Naive thymus-derived CD4-positive, alpha-beta T cell (primary cell): ENCODE results near the gene MAP4K1. TPM values are rescaled to one million over a fixed set of nuclear protein-coding genes. Genes with fewer than 3 reads are reported as not detected.

Source experiments
- ATAC-seq: fragments of 150-1000 bp; cut with Tn5 transposase; 2 replicates; pipeline ENCODE4 v1.10.0; 2021; ENCODE audit warnings: mild to moderate bottlenecking, moderate library complexity
- CTCF ChIA-PET: fragments of 350-600 bp; sonication (Branson Sonifier 250); formaldehyde crosslinking; loops from one replicate; lab custom pipeline; 2021; ENCODE audit warnings: antibody characterized with exemption; lab: Charles Lee
- POLR2A ChIA-PET: fragments of 350-600 bp; sonication (Branson Sonifier 250); formaldehyde crosslinking; loops from one replicate; lab custom pipeline; 2021; ENCODE audit warnings: antibody characterized with exemption, inconsistent platforms; lab: Charles Lee
- DNase-seq, 9 donors: peaks; one replicate each; pipeline versions ENCODE4 v3.0.0 to v3.0.0-alpha.2; 2020 to 2022; ENCODE audit warnings: mixed read lengths in 1 of 9
- H3K27ac ChIP-seq: one replicate; pipeline ENCODE4 v1.7.0; 2013; ENCODE audit warnings: mild to moderate bottlenecking, low read depth, low read length, moderate library complexity
- H3K27me3 ChIP-seq, 2 donors: one replicate each; pipeline ENCODE4 v1.7.0; 2013; ENCODE audit warnings: low read length in 2 of 2, mild to moderate bottlenecking in 2 of 2, moderate library complexity in 2 of 2; ENCODE audit not compliant: control insufficient read depth in 2 of 2, insufficient read depth in 2 of 2
- H3K36me3 ChIP-seq, 3 experiments: 1 replicate in 2 of 3; 2 replicates in 1 of 3; pipeline ENCODE4 v1.7.0; 2013; ENCODE audit warnings: low read length in 3 of 3, mild to moderate bottlenecking in 3 of 3, moderate library complexity in 1 of 3; ENCODE audit not compliant: insufficient read depth in 3 of 3, control insufficient read depth in 2 of 3
- H3K4me1 ChIP-seq, 2 donors: one replicate each; pipeline ENCODE4 v1.7.0; 2013; ENCODE audit warnings: low read length in 2 of 2, mild to moderate bottlenecking in 2 of 2, moderate library complexity in 1 of 2; ENCODE audit not compliant: control insufficient read depth in 2 of 2, insufficient read depth in 2 of 2
- H3K4me3 ChIP-seq: 2 replicates; pipeline ENCODE4 v1.7.0; 2013; ENCODE audit warnings: mild to moderate bottlenecking, low read length
- H3K9me3 ChIP-seq, 3 experiments: 1 replicate in 2 of 3; 2 replicates in 1 of 3; pipeline ENCODE4 v1.7.0; 2013; ENCODE audit warnings: low read length in 3 of 3; ENCODE audit not compliant: control insufficient read depth in 2 of 3
- H3K27ac Mint-ChIP-seq, 9 donors: one replicate each; pipeline ENCODE4 v1.8.0; 2020 to 2022; ENCODE audit warnings: mixed read lengths in 9 of 9, mild to moderate bottlenecking in 8 of 9, moderate library complexity in 5 of 9, inconsistent platforms in 2 of 9
- H3K27me3 Mint-ChIP-seq, 5 donors: one replicate each; pipeline ENCODE4 v1.8.0; 2021 to 2022; ENCODE audit warnings: mixed read lengths in 5 of 5, mild to moderate bottlenecking in 1 of 5
- H3K36me3 Mint-ChIP-seq, 5 donors: one replicate each; pipeline ENCODE4 v1.8.0; 2020 to 2022; ENCODE audit warnings: mixed read lengths in 5 of 5, mild to moderate bottlenecking in 3 of 5, inconsistent platforms in 1 of 5
- H3K4me1 Mint-ChIP-seq, 7 donors: one replicate each; pipeline ENCODE4 v1.8.0; 2020 to 2022; ENCODE audit warnings: mixed read lengths in 7 of 7, mild to moderate bottlenecking in 3 of 7, inconsistent platforms in 1 of 7
- H3K4me3 Mint-ChIP-seq, 10 donors: one replicate each; pipeline ENCODE4 v1.8.0; 2020 to 2022; ENCODE audit warnings: mild to moderate bottlenecking in 10 of 10, mixed read lengths in 10 of 10, moderate library complexity in 6 of 10, inconsistent platforms in 2 of 10
- H3K9me3 Mint-ChIP-seq, 11 donors: one replicate each; pipeline ENCODE4 v1.8.0; 2020 to 2022; ENCODE audit warnings: mixed read lengths in 11 of 11, mild to moderate bottlenecking in 4 of 11, inconsistent platforms in 1 of 11, moderate library complexity in 1 of 11
- intact Hi-C, 2 donors: fragments of 100-400 bp; cut with micrococcal nuclease; formaldehyde crosslinking; loops; one replicate each; pipeline ENCODE4 v1.15.1; 2023
- polyA plus RNA-seq, 2 donors: library from polyadenylated mRNA; unstranded; fragments of 300-500 nt; fragmentation: Illumina TruSeq; gene quantifications; one replicate each; pipeline ENCODE4 v1.2.3, GENCODE V29; 2021
- total RNA-seq, 6 experiments: library from RNA in 5 of 6; stranded (reverse) in 5 of 6; gene quantifications; 1 replicate in 5 of 6; 2 replicates in 1 of 6; pipeline ENCODE4 v1.2.3 and lab custom pipeline; 2021 to 2026

MAP4K1 gene
- total and polyA plus RNA-seq, 7 experiments from 2014 or later, result 79.0 to 287 (median 221) TPM

DNA sequence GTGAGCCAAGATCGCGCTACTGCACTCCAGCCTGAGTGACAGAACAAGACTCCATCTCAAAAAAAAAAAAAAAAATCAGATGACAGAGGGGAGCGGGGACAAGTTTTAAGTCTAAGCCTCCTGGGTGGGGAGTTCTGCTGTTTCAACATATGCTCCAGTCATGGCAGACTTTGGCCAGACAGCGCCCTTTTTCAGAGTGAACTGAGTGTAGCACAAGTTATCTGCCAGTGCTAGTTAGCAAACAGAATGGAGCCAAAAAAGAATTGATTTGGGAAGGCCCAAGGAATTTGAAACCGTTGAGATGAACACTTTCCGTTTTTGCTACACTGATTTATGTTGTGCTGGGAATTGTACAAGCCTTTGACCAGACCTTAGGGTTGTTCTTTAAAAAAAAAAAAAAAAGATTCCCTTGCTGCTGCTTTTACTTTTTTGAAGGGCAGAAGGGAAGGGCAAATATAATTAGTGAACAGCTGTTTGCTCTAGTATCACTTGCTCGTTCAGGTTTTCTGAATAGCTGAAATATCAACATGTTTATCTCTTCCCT is 35.3 kb upstream of the MAP4K1 start:
- Mint-ChIP-seq H3K9me3 (no peaks in the 10 kb centered on the region), H3K27ac (peak overlapping the region in 1 of 9 donors; percentile 34), H3K4me1 (peaks cover 38 to 89% (median 69%) of the 10 kb centered on the region in 7 donors), H3K27me3 (peaks cover 0 to 57% (median 55%) of the 10 kb centered on the region in 5 donors), H3K36me3 (peaks cover 0 to 29% (median 5%) of the 10 kb centered on the region in 5 donors), H3K4me3 (peak overlapping the region in 1 of 10 donors; percentile 10)
- no peak overlapping the region for H3K27ac ChIP-seq
- peaks cover 0 to 25% of the 10 kb centered on the region in 2 donors for H3K27me3 ChIP-seq
- no peak overlapping the region for H3K4me3 ChIP-seq
- no peaks in the 10 kb centered on the region for H3K36me3 ChIP-seq
- H3K9me3 ChIP-seq, result no peaks in the 10 kb centered on the region
- ChIA-PET CTCF (interaction anchor here (0.6 kb wide), 1 partner anchor 754 kb away, joined by 4 read pairs; no protein-coding TSS in a partner anchor), POLR2A (no interaction called here)
- intact Hi-C loops, result no loop called here
- peaks cover 52 to 61% of the 10 kb centered on the region in 2 donors for H3K4me1 ChIP-seq
- DNase-seq (no peak), ATAC-seq (no peak)

DNA sequence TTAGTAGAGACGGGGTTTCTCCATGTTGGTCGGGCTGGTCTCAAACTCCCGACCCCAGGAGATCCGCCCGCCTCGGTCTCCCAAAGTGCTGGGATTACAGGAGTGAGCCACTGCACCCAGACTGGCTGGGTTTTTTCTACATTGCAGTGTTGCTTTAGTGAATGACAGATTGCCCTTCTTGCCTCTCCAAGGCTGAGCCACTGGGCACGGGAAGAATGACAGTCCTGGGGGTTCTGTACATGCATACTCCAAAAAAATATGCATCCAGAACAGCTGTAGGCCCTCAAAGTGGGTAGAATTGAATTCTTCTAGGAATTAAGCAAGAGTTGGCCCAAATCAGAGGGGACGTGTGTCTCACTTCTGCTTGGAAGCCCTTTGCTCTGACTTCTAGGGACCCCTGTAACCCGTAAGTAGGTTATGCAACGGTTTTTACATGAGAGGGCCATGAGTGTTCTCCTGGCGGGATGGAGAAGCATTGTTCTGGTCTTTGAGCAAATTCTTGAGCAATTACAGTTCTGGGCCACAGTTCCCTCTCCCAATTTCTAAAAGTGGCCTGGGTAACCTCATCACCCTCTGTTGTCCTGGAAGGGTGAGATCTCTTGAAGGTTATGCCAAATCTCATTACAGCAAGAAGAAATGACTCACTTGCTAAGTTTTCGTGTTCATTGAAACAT is 33.3 kb upstream of the MAP4K1 start:
- Mint-ChIP-seq H3K9me3 (no peaks in the 10 kb centered on the region), H3K27ac (no peak overlapping the region), H3K36me3 (peaks cover 0 to 26% (median 5%) of the 10 kb centered on the region in 5 donors), H3K4me1 (peaks cover 35 to 73% (median 56%) of the 10 kb centered on the region in 7 donors), H3K27me3 (peaks cover 0 to 57% (median 44%) of the 10 kb centered on the region in 5 donors), H3K4me3 (no peak overlapping the region)
- Histone ChIP-seq H3K4me3 (no peak overlapping the region), H3K27ac (no peak overlapping the region), H3K36me3 (peaks cover 0 to 4% (median 0%) of the 10 kb centered on the region in 3 experiments), H3K4me1 (peaks cover 35 to 44% of the 10 kb centered on the region in 2 donors), H3K27me3 (peaks cover 0 to 25% of the 10 kb centered on the region in 2 donors), H3K9me3 (no peaks in the 10 kb centered on the region)
- ChIA-PET CTCF (interaction anchor here (0.7 kb wide), 1 partner anchor 208 kb away, joined by 3 read pairs; no protein-coding TSS in a partner anchor), POLR2A (interaction anchor here (0.6 kb wide), 1 partner anchor 191 kb away, joined by 3 read pairs; no protein-coding TSS in a partner anchor)
- intact Hi-C loops, result no loop called here
- no peak for ATAC-seq
- no peak for DNase-seq

DNA sequence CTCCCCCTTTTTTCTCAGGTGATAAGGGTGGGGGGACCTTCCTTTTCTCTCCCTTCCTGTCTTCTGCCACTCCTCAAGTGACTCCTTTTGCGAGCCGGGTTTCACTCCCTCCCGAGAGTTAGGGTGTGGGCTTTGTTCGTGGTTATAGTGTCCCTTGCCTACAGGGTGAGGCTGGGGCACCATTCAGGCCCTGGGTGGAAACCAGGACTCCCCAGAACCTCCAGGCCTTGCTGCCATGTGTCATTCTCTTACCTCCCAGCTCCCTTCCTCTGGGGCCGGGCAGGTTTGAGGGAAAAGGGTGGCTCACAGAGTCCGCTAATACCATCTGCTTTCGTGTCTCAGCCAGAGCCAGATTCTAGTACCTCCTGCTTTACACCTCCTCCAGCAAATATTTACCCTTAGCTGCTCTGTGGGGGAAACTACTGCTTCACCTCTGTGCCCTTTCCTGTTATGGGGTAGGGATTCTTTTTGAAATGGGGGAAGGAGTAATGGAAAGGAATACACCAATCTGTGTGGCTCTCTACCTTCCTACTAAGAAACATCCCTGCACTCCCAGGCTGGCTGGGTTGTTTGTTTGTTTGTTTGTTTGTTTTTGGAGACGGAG is 32.5 kb upstream of the MAP4K1 start:
- intact Hi-C loops, result no loop called here
- no peak overlapping the region for H3K27ac Mint-ChIP-seq
- ChIA-PET POLR2A (interaction anchor here (0.6 kb wide), 1 partner anchor 192 kb away, joined by 3 read pairs; no protein-coding TSS in a partner anchor), CTCF (interaction anchor here (0.7 kb wide), 1 partner anchor 209 kb away, joined by 3 read pairs; no protein-coding TSS in a partner anchor)
- peak overlapping the region in 8 of 10 donors; percentile 23 to 99 (median 66) for H3K4me3 Mint-ChIP-seq
- no peak for ATAC-seq
- Histone ChIP-seq H3K4me3 (peak overlapping the region; percentile 85), H3K9me3 (no peaks in the 10 kb centered on the region), H3K27ac (no peak overlapping the region), H3K36me3 (peaks cover 0 to 4% (median 0%) of the 10 kb centered on the region in 3 experiments), H3K4me1 (peaks cover 27 to 37% of the 10 kb centered on the region in 2 donors), H3K27me3 (peaks cover 0 to 23% of the 10 kb centered on the region in 2 donors)
- no peaks in the 10 kb centered on the region for H3K9me3 Mint-ChIP-seq
- peaks cover 0 to 24% (median 5%) of the 10 kb centered on the region in 5 donors for H3K36me3 Mint-ChIP-seq
- H3K27me3 Mint-ChIP-seq, result peaks cover 0 to 53% (median 37%) of the 10 kb centered on the region in 5 donors
- DNase-seq, result no peak
- peaks cover 27 to 66% (median 48%) of the 10 kb centered on the region in 7 donors for H3K4me1 Mint-ChIP-seq

DNA sequence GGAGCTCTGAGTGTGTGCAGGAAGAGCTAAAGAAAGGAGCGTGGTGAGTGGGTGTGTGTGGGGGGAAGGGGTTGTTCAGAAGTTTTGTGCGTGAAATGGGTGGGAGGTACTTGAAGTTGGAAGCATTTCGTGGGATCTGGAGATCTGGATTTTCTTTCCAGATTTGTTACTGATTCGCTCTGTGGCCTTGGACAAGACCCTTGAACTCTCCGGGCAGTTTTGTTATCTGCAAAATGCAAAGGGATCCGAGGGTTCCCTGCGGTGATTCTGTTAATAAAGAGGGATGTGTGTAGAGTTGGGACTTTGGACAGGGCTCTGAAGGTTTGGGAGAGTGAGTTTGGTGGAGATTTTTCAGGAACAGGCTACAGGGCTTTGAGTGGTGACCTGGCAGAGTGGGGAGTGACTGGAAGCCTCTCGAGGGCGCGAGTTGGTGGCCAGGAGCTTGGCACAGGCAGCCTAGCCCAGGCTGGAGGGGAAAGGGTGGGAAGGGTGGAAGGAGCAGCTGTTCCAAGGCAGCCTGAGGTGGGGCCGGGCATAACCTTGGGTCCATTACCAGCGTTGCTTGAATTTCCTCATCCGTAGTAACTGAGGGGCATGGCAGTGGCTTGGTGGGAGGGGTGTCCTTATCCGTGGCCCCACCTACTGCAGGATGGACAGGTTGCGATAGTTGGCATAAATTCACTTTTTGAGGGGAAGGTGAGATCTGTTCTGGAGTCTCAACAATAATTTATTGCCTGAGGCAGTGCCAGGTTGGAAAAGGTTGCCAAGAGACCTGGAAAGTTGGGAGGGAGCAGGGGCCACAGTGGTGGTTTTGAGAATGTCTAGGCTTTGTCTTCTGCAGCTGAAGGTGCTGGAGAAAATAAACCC is 31.8 kb upstream of the MAP4K1 start:
- peak overlapping the region; percentile 85 for H3K4me3 ChIP-seq
- Mint-ChIP-seq H3K9me3 (no peaks in the 10 kb centered on the region), H3K27me3 (peaks cover 0 to 45% (median 29%) of the 10 kb centered on the region in 5 donors), H3K27ac (peak overlapping the region in 1 of 9 donors; percentile 49), H3K4me3 (peak overlapping the region; percentile 74 to 99 (median 89)), H3K4me1 (peaks cover 20 to 62% (median 42%) of the 10 kb centered on the region in 7 donors), H3K36me3 (peaks cover 0 to 21% (median 5%) of the 10 kb centered on the region in 5 donors)
- peaks cover 0 to 17% of the 10 kb centered on the region in 2 donors for H3K27me3 ChIP-seq
- intact Hi-C loops, result loop anchor here (5.0 kb wide), 2 partner anchors 88 to 332 kb away; partner anchors contain the start of genes KCNK6 (in 1 of the 2) and YIF1B (in 1 of the 2)
- peaks cover 20 to 29% of the 10 kb centered on the region in 2 donors for H3K4me1 ChIP-seq
- no peak for ATAC-seq
- peaks cover 0 to 4% (median 0%) of the 10 kb centered on the region in 3 experiments for H3K36me3 ChIP-seq
- no peaks in the 10 kb centered on the region for H3K9me3 ChIP-seq
- ChIA-PET POLR2A (no interaction called here), CTCF (interaction anchor here (0.6 to 2.5 kb wide), 3 partner anchors 12 to 251 kb away, joined by 3 to 17 read pairs (median 4); no protein-coding TSS in a partner anchor)
- H3K27ac ChIP-seq, result no peak overlapping the region
- no peak for DNase-seq

DNA sequence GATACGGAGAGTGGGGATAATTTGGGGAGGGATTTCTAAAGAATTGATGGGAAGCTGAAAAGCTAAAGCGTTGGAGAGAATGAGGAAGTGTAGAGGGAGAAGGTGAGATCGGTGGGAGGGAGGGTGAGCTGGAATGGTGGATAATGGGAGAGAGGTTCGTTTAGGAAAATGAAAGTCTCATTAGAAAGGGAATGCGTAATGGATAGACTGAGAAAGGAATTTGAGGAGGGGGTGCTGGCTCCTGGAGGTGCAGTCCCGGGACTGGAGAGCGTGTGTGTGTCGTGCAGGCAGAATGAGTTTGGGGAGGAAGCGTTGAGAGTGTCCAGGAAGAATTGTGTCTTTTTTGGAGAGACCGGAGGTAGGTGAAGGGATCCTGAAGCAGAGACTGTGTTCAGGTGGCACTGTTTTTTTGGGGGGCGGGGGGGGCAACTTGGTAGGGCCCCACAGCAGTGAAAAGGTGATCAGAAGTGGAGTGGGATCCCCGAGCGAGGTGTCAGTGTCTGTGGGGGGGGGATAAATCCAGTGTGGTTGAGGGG is 31.1 kb upstream of the MAP4K1 start:
- peak overlapping the region; percentile 74 to 99 (median 89) for H3K4me3 Mint-ChIP-seq
- H3K4me1 Mint-ChIP-seq, result peaks cover 20 to 57% (median 40%) of the 10 kb centered on the region in 7 donors
- Histone ChIP-seq H3K27me3 (peaks cover 0 to 17% of the 10 kb centered on the region in 2 donors), H3K4me3 (peak overlapping the region; percentile 85), H3K4me1 (peaks cover 20 to 27% of the 10 kb centered on the region in 2 donors), H3K27ac (no peak overlapping the region), H3K36me3 (peaks cover 0 to 4% (median 0%) of the 10 kb centered on the region in 3 experiments), H3K9me3 (no peaks in the 10 kb centered on the region)
- POLR2A ChIA-PET, result interaction anchor here (2.8 kb wide), 1 partner anchor 8 kb away, joined by 18 read pairs; no protein-coding TSS in a partner anchor
- peak overlapping the region in 6 of 9 donors; percentile 11 to 80 (median 60) for H3K27ac Mint-ChIP-seq
- peaks cover 0 to 19% (median 4%) of the 10 kb centered on the region in 5 donors for H3K36me3 Mint-ChIP-seq
- peaks cover 0 to 43% (median 25%) of the 10 kb centered on the region in 5 donors for H3K27me3 Mint-ChIP-seq
- CTCF ChIA-PET, result interaction anchor here (1.6 to 2.5 kb wide), 2 partner anchors 12 to 252 kb away, joined by 3 to 17 read pairs; no protein-coding TSS in a partner anchor
- H3K9me3 Mint-ChIP-seq, result no peaks in the 10 kb centered on the region
- ATAC-seq (no peak), DNase-seq (no peak)
- intact Hi-C loops, result loop anchor here (5.0 kb wide), 2 partner anchors 88 to 332 kb away; partner anchors contain the start of genes KCNK6 (in 1 of the 2) and YIF1B (in 1 of the 2)
